Activated CD4-positive, CD25-positive, alpha-beta regulatory T cell treated with anti-CD3 and anti-CD28 coated beads, Interleukin-2, amount 50 U/mL, for 16 hours (primary cell): ENCODE results near the gene TMEM79.
A peak's percentile ranks its signal among the peaks of the same experiment; 100 is the strongest.

Experiments used
- DNase-seq: peaks from one replicate; pipeline ENCODE4 v3.0.0-alpha.2; 2020; ENCODE audit warnings: low read depth, low spot score

Gene TMEM79

DNA sequence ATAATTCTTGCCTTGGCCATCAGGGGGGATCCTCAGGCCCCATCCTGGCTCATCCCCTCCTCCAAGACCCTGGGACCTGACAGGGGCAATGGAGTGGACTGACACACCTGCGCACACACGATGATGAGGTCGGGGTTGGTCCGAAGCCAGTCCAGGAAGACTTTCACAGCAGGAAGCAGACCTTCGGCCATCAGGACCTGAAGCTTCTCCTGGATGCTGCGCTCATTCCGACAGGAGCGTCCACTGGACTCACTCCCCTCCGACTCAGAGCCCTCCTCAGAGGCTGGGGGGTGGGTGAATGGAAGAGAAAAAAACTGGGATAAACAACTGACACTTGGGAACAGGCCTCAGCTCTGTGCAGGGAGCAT, 20.9 kb upstream of the TMEM79 start:
- DNase-seq, result no peak

DNA sequence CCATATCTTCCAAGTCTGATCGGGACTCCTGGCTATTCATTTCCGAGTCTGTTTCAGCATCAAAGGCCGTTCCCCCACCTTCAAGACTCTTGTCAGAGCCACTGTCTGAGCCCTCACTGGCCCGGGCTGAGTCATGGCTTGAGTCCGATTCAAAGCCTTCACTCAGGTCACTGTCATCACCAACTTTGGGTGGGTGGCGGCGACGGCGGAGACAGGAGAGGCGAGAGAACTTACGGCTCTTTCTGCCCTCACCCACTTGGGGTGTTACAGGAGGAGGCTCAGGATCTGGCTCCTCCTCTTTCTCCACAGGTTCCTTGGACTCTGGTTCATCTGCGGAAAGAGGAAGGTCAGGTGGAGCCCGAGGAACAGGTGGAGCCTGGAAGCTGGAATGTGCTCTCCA, 18.1 kb upstream of the TMEM79 start:
- no peak for DNase-seq

DNA sequence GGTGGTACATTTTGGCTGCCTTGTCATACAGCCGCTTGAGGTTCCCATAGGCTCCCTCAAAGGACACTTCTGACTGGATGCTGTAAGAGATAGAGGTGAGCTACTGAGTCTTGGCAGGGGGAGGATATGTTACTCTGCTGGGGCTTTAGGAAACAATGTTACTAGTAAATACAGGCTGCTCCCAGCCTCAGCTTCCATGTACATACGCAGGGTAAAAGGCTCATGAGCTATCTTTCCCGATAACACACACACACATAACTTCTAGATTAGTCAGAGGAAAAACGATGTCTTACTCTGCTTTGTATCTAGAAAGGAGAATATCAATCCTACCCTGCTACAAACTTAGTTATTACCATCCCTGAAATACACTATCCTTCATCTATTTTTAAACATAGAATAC, 15.8 kb upstream of the TMEM79 start:
- no peak for DNase-seq

DNA sequence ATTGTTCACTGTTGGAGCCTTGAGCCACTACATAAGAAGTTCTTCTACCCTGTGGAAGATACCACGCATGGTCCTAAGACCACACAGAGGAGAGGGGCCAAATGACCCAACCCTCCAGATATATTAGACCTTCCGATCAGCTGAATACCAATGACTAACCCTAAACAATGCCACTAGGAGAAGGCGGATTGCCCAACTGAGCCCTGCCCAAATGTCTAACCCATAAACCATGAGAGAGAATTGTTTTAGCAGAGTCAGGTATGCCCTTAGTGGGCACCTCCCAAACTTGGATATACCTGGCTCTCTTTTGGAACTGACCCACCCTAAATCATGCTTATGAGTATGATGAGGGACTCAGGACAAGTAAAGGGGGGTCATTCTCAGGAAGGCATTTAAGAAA, 13.8 kb upstream of the TMEM79 start:
- no peak for DNase-seq

DNA sequence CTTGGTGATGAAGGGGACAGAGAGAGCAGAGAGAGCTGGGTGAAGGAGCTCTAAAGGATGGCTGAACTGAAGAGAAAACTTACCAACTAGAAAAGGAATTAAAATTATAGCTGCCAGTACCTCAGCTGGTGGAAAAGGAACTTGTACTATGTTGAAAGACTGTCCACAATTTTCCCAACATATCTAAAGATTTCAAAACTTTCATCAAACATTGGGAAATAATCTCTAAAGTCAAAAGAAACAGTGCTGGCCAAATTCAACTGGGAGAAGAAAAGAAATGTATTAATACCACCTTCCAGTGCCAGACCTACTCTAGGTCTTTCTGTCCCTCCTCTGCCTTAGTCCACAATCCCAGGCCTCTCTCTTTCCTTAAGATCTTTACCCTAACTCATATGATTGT, 7.6 kb upstream of the TMEM79 start:
- DNase-seq, result no peak

DNA sequence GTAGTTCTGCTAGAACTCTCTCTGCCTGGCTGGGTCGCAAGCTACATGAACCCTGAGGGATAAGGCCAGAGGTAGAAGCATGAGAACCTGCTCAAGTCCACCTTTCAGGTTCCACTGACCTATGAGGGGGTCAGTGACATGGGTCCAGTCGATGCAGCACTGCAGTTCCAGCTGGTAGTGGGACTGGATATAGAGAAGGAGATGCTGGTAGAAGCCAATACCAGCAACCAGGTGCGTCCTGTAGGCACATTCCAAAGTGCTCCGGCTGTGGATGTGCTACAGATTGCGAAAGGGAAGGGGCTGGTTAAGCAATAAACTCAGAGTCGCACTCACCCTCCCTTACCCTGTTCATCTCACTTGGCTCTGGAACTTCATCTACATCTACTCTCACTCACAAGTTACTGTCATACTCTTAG, 7.2 kb upstream of the TMEM79 start:
- DNase-seq, result no peak

DNA sequence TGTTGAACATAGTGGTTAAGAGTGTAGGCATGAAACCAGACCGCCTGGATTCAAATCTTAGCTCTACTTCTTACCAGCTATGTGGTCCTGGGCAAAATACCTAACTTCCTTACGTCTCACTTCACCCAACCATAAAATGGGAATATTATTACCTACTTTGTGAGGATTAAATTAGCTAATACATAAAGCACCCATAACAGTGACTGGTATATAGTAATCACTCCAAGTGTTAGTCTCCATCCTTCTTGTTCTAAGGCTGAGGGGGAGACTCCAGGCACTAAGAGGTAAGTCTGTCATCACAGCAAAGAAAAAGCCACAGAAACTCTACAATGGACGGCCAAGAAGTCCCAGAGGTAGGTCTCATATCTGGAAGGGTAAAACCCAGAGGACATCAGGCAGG, 4.3 kb upstream of the TMEM79 start:
- no peak for DNase-seq

DNA sequence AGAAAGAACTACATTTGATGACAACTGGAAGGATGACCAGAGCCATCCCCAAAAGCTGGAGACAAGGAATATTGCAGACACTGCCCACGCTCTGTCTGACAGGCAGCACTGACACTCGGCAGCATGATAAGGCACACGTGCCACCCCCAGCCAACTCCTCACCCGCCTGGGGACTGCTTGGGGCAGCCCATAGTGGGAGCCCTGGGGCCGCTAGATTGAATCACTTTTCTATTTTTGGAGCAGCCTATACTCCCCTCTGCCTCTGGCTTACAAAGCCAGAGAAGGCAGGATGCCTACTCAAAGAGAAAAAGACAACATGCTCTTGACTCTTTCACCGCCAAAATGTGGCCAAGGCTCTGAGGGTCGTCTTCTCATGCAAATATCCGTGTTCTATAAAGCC, 2.8 kb upstream of the TMEM79 start:
- no peak for DNase-seq

DNA sequence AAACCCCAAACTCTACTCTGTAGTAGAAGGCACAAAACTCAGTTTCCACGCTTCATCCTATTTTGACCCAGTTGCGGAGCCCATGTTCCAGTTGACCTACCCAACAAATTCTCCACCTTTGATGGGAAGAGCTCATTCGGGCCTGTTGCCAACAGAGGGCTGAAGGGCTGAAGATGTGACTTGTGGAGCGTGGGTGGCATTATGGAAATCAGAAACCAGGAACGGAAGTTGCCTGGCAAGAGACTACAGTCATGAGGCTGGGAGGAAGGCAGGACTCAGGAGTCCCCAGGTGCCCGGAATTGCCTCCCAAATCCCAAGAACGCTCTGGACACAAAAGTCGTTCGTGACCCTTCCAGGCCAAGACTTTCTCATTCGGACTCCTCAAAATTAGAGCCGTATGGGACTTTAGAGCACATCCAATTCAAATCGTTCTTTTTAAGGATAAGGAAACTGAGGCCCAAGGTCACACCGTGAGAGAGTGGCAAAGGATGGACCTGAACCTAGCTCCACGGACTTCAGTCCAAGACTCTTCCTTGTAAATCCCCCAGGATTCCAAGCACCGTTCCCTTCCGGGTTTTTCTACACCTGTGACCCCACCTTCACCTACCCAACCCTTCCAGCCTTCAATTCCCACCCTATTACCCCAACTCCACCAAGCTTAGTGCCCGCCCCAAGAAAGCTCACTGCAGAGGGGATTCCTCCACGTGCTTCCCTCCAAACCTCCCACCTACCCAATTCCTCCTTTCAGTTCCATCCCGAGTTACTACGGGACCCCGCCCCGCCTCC, 2.2 kb upstream of the TMEM79 start:
- DNase-seq, result no peak

DNA sequence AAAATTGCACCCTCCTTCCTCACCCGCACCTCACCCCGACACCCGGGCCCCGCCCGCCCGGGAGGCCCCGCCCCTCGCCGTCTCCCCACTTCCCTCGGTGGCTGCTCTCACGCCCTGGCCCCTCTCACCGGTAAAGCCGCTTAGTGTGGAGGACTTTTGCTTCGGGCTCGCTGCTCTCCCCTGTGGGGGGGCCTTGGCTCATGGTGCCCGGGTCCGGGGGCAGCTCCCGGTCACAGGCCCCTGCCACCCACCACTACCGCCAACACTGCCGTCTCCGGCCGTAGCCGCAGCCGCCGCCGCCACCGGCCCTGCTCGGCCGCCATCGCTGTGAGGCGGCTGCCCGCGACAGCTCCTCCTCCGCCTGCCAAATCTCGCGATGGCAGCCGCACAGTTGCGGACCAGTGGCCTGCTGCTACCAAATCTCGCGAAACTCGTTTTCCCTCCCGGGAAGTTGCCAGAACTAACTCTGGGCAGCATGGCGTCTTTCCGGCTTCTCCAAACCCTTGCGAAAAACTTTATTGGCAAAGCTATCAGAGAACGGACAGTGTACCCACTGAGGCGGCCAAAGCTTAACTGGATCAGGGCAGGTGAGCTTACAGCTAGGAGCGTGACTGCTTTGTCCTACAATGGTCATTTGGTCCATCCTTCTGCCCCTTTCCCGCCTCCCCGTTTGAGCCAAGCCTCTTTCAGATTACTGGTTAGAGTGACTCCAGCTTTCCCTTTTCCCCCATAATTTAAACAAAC, 1.5 kb upstream of the TMEM79 start, which contains the start of gene SMG5:
Gene SMG5, minus strand, starts transcription at position 347 of the 744 bp plus-strand sequence. Its CDS starts 145 bp downstream, at position 202.
- peak; percentile 88 for DNase-seq

DNA sequence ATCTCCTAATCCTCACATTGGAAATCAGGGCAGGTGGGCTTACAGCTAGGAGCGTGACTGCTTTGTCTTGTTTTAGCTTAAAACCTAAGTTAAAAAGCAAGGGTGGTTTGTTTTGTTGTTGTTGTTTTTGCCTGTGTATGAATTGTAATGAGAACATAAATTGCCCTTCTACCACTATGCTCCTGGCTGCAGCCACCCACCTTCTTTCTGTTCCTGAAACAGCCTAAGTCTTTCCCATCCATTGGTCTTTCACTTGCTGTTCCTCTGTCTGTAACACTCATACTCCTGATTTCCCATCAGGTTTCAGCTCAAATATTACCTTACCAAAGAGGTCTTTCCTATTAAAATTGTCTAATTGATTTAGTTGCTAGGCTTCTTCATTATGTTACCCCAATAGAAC, 604 bp upstream of the TMEM79 start:
- no peak for DNase-seq

DNA sequence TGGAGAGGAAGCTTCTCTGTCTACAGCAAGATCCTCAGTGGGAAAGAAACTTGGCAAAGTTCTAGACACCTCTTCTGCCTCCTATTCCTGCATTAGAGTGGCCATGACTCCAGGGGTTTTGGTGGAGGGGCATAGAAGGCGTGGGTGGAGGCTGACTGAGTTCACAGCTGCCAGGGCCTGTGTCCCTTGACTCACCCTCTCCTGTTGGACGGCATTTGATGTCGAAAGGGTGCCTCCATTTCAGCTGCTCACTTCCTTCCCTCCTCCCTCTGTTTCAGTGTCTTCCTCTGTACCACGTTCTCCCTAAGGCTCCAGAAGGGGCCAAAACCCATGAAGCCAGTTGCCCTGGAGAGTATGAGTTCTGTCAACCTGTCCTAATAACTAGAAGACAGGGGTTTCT, 632 bp downstream of the TMEM79 start:
- no peak for DNase-seq

DNA sequence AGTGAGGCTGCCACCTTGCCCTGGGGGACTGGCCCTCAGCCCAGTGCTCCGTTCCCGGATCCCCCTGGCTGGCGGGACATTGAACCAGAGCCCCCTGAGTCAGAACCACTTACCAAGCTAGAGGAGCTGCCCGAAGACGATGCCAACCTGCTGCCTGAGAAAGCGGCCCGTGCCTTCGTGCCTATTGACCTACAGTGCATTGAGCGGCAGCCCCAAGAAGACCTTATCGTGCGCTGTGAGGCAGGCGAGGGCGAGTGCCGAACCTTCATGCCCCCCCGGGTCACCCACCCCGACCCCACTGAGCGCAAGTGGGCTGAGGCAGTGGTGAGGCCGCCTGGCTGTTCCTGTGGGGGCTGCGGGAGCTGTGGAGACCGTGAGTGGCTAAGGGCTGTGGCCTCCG, 1.3 kb downstream of the TMEM79 start:
- DNase-seq, result no peak

DNA sequence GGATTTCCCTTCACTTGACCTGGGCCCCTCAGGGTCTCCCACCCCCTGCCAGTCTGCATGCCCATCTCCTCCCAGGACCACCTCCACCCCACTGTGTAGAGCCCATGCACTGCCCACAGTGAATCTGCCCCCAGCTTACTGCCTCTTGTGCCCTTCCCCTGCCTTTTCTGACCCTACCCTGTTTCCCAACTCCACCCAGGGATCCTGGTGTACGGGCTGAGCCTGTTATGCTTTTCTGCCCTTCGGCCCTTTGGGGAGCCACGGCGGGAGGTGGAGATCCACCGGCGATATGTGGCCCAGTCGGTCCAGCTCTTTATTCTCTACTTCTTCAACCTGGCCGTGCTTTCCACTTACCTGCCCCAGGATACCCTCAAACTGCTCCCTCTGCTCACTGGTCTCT, 1.9 kb downstream of the TMEM79 start:
- DNase-seq, result no peak

DNA sequence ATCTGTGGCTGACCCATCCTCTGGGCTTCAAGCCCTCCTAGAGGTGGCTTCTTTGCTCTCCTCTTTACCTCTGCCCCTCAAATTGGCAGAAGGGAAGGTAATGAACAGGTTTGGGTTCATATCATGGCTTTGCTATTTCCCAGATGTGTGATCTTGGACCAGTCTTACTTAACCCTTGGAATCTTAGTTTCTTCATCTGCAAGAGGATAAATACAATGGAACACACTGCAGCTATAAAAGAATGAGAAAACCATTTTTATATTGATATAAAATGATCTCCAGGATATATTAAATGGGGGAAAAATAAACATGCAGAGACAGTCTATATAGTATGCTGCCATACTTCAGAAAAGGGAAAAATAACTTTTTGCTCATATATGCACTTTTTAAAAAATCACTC, 5.7 kb downstream of the TMEM79 start:
- DNase-seq, result no peak

DNA sequence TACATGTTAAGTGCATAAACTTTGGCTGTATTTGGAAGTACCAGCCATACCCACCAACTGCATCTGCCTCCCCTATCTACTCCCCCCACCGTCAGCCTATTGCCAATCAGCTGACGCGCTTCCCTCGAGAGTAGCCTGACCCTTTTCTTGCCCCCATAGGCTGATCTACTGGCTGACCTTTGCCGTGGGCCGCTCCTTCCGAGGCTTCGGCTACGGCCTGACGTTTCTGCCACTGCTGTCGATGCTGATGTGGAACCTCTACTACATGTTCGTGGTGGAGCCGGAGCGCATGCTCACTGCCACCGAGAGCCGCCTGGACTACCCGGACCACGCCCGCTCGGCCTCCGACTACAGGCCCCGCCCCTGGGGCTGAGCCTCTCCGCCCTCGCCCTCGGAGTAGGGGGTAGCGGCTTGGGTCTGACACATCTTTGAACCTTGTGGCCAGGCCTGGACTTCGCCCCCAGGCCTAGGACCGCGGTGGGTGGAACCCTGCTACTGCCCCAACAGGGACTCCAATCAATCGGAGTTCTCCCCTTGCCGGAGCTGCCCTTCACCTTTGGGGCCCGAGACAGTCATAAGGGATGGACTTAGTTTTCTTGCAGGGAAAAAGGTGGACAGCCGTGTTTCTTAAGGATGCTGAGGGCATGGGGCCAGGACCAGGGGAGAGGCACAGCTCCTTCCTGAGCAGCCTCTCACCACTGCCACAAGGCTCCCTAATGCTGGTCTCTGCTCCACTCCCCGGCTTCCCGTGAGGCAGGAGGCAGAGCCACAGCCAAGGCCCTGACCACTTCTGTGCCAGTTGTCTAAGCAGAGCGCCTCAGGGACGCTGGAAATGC, 7.3 kb downstream of the TMEM79 start:
- DNase-seq, result no peak

DNA sequence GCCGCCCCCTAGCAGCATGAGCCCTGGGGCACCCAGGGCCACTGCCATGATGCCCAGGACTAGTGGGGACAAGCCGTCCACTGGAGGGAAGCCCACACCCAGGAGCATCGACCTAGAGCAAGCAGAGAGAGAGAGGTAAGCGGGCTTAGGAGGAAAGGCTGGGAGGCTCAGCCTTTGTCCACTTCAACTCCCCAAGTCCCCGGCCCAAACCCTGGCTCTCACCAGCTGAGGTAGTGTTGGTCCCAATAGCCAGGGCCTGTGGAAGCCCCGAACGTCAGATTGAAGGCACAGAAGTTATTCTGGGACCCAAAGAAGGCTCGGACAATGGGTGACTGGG, 8.9 kb downstream of the TMEM79 start:
- DNase-seq, result no peak

DNA sequence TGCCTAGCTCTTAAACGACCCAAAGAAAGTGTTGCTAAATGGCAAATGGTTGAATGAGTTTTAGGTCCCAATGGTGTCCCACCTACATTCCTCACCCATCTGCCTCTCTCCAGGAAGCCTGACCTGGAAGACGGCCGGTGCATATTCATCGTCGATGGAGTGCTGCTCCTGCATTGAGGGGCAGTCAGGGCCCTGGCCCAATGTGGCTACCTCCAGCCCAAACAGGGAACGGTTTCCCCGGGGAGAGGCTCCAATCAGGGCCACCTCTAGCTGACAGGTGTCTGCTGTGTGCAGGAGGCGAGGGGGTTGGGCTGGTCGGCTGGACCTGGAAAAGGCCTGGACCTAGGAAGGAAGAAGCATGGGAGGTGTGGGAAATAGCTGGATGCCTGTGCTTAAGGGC, 9.8 kb downstream of the TMEM79 start:
- DNase-seq, result no peak

DNA sequence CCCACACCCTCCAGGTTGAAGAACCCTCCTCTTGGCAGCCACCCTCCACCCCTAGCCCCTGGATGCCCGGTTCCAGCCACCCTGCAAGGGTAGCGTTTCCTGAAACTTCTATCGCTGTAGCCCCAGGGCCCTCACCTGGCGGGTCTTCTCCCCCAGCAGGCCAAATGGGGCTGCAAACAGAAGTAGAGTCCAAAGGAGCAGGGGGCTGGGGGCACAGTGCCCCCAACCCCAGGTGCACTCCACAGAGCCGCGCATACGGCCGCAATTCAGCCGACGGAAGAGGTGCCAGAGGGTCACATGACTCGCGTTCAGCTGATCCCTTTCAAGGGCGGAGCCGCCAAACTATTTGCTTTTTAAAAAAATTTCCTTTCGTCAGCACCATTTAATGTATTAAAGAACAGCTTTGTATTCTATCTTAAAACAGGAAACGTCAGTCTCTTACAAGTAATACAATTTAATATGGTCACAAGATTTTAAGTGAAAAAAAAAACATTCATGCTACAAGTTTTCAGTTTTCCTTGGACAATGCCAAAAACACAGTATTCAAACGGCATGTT, 11.3 kb downstream of the TMEM79 start, which contains the start of gene GLMP:
Gene GLMP, minus strand, starts transcription at position 289 of the 557 bp plus-strand sequence. Its CDS starts 34 bp downstream, at position 255.
- DNase-seq, result peak; percentile 25

DNA sequence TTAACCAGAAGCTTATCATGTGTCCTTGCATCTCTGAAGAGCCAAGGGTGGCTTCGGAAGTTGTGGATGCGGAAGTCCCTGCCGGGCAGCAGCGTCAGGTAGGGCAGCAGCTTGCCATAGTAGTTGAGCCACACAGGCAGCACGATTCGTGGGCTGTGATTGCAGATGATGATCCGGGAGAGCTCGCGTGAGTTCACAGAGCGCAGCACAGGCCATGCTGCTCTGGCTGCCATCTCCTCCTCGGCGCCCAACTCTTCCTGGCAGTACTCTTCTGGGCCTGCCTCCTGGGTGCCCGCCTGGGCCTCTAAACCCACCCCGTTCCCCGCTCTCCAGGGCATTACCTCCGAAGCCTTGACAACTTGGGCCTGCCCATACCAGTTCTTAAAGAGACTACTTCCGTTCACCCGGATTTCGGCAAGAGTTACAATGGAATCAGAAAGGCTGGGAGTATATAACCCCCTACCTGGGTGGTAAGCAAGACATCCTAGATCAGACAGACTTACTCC, 14.8 kb downstream of the TMEM79 start, which contains the start of gene VHLL:
Gene VHLL, minus strand, starts transcription at position 456 of the 506 bp plus-strand sequence. Its CDS starts 118 bp downstream, at position 338.
- DNase-seq, result no peak

DNA sequence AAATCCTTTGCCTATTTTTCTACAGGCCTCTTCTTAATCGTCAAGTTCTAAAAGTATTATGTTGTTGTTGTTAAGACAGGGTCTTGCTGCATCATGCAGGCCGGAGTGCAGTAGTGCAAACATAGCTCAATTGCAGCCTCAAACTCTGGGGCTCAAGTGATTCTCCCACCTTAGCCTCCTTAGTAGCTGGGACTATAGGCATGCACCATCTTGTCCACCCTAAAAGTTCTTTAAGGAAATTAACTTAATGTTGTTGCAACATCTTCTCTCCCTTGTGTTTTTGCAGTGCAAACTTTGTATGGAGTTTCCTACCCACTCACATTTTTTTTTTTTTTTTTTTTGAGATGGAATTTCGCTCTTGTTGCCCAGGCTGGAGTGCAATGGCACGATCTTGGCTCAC, 19.1 kb downstream of the TMEM79 start:
- no peak for DNase-seq

DNA sequence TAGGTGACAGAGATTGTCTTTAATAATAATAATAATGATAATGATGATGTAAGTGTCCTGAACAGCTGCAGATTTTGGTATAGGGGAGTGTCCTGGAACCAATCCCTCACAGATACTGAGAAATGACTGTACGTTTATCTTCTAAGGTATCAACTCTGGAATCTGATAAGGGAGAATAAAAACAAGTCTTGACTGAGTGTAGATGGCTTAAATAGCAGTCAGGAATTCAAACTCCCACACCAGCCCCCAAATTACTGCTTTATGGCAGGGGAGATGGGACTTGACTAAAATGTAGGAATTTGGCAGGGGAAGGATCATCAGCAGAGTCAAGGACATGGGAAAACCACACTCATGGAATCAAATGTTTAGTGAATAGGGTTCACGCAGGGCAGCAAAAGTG, 21.1 kb downstream of the TMEM79 start:
- DNase-seq, result no peak
